HepG2 (cell line): ENCODE measurements around the gene TFAP2B.

Experiments used
- EED ChIP-seq: sonication (generic); formaldehyde crosslinking; IDR thresholded peaks from 2 replicates; pipeline ENCODE4 v1.5.0; 2020; ENCODE audit warnings: mild to moderate bottlenecking, missing genetic modification reagents
- HNRNPH1 ChIP-seq: fragments of 200-400 bp; formaldehyde crosslinking; optimal IDR thresholded peaks from 2 replicates; pipeline ENCODE3; 2017; ENCODE audit warnings: mild to moderate bottlenecking, low read depth, low read length
- NFYC ChIP-seq: IDR thresholded peaks from 2 replicates; pipeline ENCODE4 v1.6.1; 2016; ENCODE audit warnings: missing genetic modification reagents, missing compliant biosample characterization
- POLR2A ChIP-seq, 2 experiments: IDR thresholded peaks; 2 replicates each; pipeline ENCODE4 v1.6.1; 2011; ENCODE audit warnings: low read depth in 2 of 2, low read length in 2 of 2, mild to moderate bottlenecking in 1 of 2, moderate library complexity in 1 of 2; ENCODE audit not compliant: insufficient read depth in 1 of 2
- ZNF263 ChIP-seq: sonication (generic); formaldehyde crosslinking; IDR thresholded peaks from 2 replicates; pipeline ENCODE4 v1.4.0; 2020; ENCODE audit warnings: missing genetic modification reagents
- ZNF468 ChIP-seq: sonication (generic); formaldehyde crosslinking; IDR thresholded peaks from 2 replicates; pipeline ENCODE4 v1.8.0; 2022; ENCODE audit warnings: mild to moderate bottlenecking, moderate library complexity, missing genetic modification reagents
- ZNF720 ChIP-seq: sonication (generic); formaldehyde crosslinking; IDR thresholded peaks from 2 replicates; pipeline ENCODE4 v1.4.0; 2020; ENCODE audit warnings: missing genetic modification reagents
- TF ChIP-seq, protein P1 (sequence below): IDR thresholded peaks from 2 replicates; pipeline ENCODE4 v1.6.1; 2016; ENCODE audit warnings: mild to moderate bottlenecking
- TF ChIP-seq, protein P2 (sequence below): sonication (generic); formaldehyde crosslinking; IDR thresholded peaks from 2 replicates; pipeline ENCODE4 v1.5.0; 2020; ENCODE audit warnings: mild to moderate bottlenecking, missing genetic modification reagents, moderate library complexity
- TF ChIP-seq, protein P3 (sequence below), 2 experiments: sonication (generic) in 1 of 2; formaldehyde crosslinking in 1 of 2; IDR thresholded peaks; 2 replicates each; pipeline versions ENCODE4 v1.5.1 to v1.6.1; 2011 to 2020; ENCODE audit warnings: borderline replicate concordance in 1 of 2, low read depth in 1 of 2, low read length in 1 of 2, mild to moderate bottlenecking in 1 of 2, missing genetic modification reagents in 1 of 2, moderate library complexity in 1 of 2

DNA sequence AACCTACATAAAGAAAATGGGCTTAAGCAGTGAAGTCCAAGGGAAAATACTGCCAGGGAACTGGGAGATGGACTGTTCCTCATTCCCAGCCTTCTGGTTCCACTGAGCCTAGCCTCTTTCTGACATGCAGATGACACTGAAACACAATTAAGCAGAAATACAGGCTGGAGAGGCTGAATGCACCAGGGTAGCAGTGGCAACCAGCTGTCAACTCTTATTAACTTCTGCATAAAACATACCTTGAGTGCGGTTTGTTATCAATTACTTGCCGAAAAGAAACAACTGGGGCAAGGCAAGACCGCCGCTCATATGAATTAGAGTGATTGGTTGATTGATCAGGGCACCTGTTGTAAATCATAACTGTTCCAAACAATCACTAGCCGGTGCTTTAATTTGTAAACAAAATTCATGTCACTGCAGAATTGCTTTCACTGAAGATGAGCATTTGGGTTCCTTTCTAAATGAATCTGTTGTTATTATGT is 16.3 kb downstream of the TFAP2B start:
- no peak for TF ChIP-seq HNRNPH1
- TF ChIP-seq POLR2A (IDR thresholded peaks at IDR 0.05; ENCODE audit: insufficient read depth in 1 of 2, low read depth in 2 of 2, low read length in 2 of 2) = no peak
- TF ChIP-seq, protein P1, sequence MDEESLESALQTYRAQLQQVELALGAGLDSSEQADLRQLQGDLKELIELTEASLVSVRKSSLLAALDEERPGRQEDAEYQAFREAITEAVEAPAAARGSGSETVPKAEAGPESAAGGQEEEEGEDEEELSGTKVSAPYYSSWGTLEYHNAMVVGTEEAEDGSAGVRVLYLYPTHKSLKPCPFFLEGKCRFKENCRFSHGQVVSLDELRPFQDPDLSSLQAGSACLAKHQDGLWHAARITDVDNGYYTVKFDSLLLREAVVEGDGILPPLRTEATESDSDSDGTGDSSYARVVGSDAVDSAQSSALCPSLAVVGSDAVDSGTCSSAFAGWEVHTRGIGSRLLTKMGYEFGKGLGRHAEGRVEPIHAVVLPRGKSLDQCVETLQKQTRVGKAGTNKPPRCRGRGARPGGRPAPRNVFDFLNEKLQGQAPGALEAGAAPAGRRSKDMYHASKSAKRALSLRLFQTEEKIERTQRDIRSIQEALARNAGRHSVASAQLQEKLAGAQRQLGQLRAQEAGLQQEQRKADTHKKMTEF (CRISPR knock-in tag) = no peak
- TF ChIP-seq ZNF263 = no peak
- TF ChIP-seq, protein P2, sequence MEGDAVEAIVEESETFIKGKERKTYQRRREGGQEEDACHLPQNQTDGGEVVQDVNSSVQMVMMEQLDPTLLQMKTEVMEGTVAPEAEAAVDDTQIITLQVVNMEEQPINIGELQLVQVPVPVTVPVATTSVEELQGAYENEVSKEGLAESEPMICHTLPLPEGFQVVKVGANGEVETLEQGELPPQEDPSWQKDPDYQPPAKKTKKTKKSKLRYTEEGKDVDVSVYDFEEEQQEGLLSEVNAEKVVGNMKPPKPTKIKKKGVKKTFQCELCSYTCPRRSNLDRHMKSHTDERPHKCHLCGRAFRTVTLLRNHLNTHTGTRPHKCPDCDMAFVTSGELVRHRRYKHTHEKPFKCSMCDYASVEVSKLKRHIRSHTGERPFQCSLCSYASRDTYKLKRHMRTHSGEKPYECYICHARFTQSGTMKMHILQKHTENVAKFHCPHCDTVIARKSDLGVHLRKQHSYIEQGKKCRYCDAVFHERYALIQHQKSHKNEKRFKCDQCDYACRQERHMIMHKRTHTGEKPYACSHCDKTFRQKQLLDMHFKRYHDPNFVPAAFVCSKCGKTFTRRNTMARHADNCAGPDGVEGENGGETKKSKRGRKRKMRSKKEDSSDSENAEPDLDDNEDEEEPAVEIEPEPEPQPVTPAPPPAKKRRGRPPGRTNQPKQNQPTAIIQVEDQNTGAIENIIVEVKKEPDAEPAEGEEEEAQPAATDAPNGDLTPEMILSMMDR = no peak
- TF ChIP-seq ZNF468 (CRISPR knock-in tag) = no peak
- no peak for TF ChIP-seq ZNF720 (CRISPR knock-in tag)
- TF ChIP-seq EED = no peak
- TF ChIP-seq, protein P3, sequence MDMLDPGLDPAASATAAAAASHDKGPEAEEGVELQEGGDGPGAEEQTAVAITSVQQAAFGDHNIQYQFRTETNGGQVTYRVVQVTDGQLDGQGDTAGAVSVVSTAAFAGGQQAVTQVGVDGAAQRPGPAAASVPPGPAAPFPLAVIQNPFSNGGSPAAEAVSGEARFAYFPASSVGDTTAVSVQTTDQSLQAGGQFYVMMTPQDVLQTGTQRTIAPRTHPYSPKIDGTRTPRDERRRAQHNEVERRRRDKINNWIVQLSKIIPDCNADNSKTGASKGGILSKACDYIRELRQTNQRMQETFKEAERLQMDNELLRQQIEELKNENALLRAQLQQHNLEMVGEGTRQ (IDR thresholded peaks at IDR 0.05; ENCODE audit: low read depth, low read length) = no peak
- TF ChIP-seq, protein P3 (CRISPR knock-in tag; IDR thresholded peaks at IDR 0.05; ENCODE audit: borderline replicate concordance) = no peak
- TF ChIP-seq NFYC = no peak
